CD4-positive, alpha-beta T cell treated with Interferon gamma for 1 hour (primary cell): ENCODE results near the gene UBE2M.
"Not testable (repeated sequence)": the region's sequence is repeated elsewhere in the genome, so short reads cannot be mapped to it uniquely, and the experiment has no call there.

ENCODE experiments used
- DNase-seq: peaks from one replicate; pipeline ENCODE4 v3.0.0-alpha.2; 2020

The UBE2M gene

DNA sequence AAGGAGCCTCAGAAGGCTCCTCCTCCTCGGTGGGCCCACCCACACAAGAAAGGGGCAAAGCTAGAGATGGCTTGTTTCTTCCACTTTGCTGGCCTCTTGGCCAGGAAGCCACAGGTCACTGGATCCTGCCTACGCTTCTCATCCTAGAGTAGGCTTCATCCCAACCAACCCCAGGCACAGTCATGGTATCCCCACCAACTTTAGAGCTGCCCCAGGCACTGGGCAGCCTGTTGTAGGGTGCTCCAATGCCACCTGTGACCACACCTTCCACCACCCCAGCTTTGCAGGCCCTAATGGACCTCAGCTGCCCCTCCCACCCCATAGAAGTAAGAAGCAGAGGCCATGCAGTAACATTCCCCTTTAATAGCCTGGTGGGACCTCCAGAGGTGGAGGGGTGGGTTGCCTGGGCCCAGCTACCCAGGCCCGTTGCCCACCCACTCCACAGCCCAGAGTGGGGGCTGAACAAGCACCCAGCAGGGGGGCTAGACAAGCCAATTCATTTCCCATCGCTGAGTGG lies 3.0 kb downstream of the UBE2M start:
- DNase-seq: no peak

DNA sequence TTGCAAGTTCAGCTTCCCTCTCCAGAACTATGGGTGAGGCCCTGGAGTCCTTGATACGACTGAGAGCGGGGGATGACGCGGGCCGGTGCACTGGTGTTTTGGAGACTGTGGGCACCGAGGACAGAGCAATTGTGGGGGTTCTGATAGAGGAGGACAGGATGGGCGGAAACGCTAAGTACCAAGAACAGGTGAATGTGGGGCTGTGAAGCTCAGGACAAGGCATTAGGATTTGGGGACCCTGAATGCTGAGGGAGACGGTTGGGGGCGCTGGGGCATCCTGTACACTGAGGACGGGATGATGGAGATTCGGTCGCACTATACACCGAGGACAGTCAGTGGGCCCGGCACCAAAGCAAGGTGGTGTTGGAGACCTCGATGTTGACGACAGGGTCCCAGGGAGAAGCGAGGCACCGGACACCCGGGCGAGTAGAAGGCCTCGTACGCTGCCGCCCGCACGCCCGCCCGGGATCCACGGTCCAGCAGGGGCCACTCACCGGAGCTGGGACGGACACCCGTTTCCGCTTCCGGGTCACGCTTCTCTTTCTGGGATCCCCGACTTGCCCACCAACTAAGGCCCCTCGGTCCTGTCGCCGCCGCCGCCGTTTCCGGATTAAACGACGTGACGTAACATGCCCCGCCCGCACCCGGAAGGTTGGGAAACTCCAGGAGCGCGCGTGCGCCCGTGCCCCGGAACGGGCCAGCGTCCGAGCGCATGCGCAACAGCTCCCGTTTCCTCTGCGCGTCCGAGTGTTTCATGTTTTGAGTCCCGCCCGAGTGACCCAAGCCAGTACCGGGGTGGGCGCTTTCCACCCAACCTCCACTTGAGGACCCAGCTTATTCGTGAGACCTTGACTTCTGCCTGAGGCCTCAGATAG lies 3.7 kb downstream of the UBE2M start, which contains the start of gene CHMP2A:
Gene CHMP2A, minus strand, starts transcription at position 612 of the 875 bp plus-strand sequence. CDS start 893 bp downstream, outside the sequence.
- peak; percentile 97 for DNase-seq

DNA sequence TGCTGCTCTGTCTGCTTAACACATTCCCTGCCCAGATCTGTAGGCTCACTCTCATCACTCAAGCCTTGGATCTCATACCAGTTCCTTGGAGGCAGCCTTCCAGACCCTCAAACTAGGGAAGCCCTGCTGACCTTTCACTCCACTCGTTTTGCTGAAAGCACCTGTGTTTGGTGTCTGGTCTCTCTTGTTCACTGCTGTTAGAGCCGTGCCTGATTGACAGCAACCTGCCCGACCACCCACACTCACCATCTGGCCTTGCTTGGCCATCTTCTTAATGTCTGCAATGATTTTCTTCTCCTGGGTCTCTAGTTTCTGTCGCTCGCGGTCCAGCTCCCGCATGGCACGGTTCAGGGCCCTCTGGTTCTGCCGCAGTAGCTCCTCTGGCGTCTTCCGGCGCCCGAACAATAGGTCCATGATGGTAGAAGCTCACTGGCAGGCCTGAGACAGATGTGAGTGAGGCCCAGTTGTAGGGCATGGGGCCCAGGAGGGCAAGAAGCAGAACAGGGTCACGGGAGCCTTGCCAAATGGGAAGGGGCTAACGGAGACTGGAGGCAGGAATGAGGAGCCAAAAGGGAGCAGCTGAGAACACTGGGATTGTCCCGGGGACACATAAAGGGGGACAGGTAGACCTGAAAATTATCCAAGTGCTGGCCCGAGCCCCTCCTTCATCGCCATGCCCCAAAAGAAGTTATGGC lies 4.5 kb downstream of the UBE2M start:
- DNase-seq: no peak

DNA sequence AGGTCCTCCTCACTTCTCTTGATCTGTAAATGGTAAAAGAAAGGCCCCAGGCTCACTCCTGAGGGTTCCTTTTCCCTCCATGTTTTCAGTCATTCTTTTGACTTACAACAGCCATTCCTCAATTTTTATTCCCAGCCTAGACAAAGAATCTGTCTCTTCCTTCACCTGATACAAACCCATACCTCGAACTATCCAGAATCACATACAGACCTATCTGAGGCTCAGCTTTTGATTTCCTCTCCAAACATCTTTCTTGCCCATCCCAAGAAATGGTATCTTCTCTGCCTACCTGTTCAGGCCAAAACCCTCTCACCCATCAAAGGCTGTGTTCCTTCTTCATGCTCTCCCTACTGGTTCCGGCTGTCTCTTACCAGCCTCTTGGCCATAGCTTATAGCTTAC lies 5.8 kb downstream of the UBE2M start:
- DNase-seq: no peak

DNA sequence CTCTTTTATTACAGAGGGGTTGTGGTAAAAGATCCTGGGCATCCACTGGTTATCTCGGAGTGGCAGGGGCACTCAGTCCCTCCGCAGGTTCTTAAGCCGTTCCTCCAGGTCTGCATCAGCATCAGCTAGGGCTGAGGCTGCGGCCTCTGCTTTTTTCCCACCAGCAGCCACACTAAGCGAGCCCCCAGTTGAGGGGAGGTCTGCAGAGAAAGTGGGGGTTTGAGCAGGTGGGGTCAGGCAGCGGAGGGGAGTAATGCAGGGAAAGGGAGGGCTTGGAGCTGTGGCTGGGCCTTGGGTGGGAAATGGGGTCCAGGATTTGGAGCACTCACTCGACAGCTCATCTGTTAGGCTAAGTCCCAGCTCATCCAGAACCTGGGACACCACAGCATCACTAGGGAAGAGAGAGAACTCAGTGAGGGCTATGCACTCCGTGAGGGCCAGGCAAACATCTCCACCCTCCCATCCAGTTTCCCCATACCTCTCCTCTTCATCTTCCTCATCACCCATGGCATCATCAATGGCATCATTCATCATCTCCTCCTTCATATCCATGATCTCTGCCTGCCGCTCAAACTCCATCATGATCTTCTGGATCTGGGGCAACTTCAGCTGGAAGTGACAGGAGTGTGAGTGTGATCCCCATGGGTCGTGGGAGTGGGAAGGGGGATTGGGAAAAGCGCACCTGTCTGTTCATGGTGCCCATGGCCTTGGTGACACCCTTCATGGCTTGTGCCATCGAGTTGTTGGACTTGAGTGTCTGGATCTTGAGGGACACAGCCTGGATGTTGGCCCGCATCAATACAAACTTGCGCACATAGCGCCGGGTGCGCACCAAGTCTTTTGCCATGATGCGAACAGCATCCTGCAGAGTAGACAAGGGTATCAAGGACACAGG lies 6.6 kb downstream of the UBE2M start:
- no peak for DNase-seq

DNA sequence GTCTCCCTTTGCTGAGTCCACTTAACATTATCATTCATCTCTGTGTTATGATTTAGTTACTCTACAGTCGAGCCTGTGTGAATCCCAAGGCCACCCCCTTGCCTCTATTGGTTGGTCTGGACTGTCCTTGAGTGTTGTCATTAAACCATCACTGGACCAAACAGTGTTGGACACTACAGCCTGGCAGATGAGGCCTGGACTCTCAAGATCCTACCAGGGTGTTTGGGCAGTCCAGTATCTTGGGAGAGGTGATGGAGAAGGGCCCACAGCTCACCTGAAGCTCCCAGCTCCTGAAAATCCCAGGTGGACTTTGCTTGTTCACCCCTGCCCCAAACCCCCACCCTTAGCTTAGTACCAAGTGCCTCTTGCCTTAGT lies 7.3 kb downstream of the UBE2M start:
- no peak for DNase-seq

DNA sequence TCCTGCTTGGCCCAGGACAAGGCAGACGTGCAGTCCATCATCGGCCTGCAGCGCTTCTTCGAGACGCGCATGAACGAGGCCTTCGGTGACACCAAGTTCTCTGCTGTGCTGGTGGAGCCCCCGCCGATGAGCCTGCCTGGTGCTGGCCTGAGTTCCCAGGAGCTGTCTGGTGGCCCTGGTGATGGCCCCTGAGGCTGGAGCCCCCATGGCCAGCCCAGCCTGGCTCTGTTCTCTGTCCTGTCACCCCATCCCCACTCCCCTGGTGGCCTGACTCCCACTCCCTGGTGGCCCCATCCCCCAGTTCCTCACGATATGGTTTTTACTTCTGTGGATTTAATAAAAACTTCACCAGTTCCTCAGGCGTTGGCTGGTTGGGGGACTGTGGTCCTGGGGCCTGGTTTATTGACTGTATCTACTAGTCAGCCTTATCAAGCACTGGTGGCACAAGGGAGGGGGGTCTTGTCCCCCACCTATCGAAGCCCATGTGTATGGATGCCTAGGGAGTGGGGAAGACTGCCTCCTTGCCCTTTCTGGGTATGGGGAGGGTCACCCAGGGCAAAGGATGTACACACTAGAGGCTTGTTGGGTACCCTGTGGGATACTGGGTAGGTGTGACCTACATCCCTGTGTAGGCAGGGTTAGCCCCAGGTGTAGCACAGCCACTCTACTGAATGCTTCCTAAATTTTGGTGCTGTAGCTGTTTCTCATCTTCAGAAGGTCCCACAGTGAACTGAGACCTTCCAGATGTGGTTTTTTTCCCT lies 7.9 kb downstream of the UBE2M start:
- DNase-seq: no peak

DNA sequence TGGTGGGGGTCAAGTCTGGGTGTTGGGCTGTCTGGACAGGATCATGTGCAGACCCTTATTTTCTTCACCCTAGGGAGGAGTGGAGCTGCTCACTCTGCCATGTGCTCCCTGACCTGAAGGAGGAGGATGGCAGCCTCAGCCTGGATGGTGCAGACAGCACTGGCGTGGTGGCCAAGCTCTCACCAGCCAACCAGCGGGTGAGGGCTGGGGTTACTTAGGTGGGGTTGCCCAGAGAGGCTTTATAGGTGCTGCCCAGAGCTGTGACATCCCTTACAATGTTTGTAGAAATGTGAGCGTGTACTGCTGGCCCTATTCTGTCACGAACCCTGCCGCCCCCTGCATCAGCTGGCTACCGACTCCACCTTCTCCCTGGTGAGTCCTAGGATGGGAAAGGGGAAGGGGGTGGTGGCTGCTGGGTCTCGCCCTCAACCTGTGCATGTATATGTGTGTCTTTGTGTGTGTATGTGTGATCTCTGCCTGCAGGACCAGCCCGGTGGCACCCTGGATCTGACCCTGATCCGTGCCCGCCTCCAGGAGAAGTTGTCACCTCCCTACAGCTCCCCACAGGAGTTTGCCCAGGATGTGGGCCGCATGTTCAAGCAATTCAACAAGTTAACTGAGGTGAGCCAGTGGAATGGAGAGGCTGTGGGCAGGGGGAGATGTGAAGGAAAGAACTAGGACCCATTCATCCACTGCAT lies 8.6 kb downstream of the UBE2M start:
- no peak for DNase-seq

DNA sequence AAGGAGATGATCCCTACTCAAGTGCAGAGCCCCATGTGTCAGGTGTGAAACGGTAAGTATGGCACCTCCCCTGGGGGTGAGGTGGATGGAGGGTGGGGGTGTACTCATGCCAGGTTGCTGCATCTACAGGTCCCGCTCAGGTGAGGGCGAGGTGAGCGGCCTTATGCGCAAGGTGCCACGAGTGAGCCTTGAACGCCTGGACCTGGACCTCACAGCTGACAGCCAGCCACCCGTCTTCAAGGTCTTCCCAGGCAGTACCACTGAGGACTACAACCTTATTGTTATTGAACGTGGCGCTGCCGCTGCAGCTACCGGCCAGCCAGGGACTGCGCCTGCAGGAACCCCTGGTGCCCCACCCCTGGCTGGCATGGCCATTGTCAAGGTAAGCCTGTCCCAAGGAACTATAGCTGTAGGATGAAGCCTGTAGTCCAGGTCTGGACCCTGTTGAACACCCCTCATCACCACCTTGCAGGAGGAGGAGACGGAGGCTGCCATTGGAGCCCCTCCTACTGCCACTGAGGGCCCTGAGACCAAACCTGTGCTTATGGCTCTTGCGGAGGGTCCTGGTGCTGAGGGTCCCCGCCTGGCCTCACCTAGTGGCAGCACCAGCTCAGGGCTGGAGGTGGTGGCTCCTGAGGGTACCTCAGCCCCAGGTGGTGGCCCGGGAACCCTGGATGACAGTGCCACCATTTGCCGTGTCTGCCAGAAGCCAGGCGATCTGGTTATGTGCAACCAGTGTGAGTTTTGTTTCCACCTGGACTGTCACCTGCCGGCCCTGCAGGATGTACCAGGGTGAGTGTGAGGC lies 9.3 kb downstream of the UBE2M start:
- DNase-seq: no peak

DNA sequence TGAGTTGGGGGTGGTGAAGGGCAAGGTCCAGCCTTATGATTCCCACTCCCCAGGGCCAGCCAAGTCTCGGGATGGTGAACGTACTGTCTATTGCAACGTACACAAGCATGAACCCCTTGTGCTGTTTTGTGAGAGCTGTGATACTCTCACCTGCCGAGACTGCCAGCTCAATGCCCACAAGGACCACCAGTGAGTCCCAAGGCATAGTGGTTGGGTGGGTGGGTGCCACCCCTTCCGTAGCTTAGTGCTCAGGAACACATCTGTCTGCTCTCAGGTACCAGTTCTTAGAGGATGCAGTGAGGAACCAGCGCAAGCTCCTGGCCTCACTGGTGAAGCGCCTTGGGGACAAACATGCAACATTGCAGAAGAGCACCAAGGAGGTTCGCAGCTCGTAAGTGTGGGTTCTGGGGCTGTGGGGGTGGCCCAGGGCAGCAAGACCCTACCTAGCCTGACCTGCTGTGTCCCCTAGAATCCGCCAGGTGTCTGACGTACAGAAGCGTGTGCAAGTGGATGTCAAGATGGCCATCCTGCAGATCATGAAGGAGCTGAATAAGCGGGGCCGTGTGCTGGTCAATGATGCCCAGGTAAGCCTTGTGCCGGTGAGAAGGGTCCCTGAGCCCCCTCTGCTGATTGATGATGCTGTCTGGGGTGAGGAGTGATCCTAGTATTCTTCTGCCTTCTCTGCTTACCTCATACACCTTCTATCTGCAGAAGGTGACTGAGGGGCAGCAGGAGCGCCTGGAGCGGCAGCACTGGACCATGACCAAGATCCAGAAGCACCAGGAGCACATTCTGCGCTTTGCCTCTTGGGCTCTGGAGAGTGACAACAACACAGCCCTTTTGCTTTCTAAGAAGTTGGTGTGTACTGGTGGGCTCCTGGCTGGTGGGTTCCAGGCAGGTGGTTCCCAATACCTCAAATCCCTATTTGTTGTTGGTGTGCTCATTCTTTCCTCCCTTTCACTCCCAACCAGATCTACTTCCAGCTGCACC lies 10.8 kb downstream of the UBE2M start:
- no peak for DNase-seq

DNA sequence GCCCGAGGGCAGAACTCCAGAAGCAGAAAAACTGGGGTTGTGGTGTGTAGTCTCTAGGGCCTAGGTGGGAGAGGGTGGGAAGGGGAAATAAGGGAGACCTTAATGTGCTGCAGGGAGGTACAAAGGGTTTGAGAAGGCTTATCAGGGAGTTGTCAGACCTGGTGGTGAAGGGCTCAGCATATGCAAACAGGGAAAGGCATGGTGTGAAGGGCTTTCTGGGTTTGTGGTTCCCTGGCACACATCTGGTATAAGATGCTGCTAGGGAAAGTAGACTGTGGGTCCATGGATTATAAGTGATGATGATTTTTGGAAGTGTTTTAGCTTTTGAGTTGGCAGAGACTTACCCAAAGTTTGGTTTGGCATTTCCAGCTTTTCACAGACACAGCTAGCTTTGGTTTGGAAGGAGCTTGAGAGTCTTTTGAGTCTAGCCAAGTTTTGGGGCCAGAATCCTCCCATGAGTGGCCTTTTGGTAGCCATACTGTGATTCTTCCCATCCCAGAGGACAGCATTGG lies 12.3 kb downstream of the UBE2M start:
- DNase-seq: no peak

DNA sequence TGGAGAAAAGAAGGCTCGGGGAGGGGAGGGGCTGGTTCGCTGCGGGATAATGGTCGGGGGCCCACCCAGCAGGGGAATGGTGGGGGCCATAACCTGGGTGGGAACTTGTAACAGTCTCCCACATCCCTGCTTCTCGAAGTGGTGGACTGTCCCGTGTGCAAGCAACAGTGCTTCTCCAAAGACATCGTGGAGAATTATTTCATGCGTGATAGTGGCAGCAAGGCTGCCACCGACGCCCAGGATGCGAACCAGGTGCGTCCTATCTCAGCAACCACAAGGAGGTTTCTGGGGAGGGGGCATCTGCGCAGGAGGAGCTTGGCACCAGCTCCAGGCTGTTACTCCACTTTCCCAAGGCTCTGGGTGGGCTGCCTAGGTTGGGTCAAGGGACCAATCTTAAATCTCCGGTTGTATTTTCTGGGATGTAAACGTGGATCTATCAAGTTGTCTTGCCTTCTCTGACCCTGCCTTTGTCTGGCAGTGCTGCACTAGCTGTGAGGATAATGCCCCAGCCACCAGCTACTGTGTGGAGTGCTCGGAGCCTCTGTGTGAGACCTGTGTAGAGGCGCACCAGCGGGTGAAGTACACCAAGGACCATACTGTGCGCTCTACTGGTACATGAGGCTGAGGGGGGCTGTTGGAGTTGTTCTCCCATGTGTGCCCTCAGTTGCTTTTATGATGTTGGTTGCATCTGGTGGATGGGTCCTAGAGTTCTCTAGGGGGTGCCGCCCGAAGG lies 13.0 kb downstream of the UBE2M start:
- no peak for DNase-seq

DNA sequence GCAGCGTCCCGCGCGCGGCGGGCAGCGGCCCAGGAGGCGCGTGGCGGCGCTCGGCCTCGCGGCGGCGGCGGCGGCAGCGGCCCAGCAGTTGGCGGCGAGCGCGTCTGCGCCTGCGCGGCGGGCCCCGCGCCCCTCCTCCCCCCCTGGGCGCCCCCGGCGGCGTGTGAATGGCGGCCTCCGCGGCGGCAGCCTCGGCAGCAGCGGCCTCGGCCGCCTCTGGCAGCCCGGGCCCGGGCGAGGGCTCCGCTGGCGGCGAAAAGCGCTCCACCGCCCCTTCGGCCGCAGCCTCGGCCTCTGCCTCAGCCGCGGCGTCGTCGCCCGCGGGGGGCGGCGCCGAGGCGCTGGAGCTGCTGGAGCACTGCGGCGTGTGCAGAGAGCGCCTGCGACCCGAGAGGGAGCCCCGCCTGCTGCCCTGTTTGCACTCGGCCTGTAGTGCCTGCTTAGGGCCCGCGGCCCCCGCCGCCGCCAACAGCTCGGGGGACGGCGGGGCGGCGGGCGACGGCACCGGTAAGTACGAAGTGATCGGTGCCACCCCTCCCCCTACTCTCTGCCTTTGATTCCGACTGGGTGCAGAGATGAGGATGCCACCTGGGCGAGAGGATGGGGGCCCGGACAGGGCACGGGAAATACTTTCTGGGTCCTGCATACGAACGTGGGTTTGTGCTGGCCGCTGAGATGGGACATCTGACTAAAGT lies 13.7 kb downstream of the UBE2M start:
- peak; percentile 24 for DNase-seq

DNA sequence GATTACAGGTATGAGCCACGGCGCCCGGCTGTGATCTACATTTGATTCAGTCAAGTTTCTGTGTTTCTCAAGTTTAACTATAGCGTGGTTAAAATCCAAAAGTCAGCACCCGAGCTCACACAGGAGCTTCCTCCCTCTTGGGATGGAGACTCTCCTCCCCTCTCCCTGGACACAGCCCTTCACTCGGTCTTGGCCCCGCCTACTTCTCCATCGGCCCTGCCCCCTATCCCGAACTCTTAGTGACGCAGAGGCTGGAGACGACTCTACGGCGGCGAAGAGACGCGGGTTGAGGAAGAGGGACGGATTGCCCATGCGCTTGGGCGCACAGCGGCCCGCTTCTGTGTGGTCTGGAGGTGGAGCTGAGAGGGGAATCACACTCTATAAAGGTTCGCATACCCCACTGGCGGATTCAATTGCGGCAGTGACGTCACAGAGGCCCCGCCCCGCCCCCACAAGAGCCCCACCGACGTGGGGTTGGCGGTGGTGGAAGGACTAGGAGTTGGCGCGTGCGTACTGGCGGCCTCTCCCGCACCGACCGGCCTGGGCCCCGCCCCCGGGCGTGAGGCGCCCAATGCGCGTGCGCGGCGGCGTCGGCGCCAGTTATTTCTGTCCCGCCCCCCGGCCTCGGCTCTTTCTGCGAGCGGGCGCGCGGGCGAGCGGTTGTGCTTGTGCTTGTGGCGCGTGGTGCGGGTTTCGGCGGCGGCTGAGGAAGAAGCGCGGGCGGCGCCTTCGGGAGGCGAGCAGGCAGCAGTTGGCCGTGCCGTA lies 14.4 kb downstream of the UBE2M start, which contains the start of gene TRIM28:
Gene TRIM28, plus strand, starts transcription at position 239 of the 765 bp plus-strand sequence. CDS start 694 bp downstream, outside the sequence.
- peak; percentile 100 for DNase-seq

DNA sequence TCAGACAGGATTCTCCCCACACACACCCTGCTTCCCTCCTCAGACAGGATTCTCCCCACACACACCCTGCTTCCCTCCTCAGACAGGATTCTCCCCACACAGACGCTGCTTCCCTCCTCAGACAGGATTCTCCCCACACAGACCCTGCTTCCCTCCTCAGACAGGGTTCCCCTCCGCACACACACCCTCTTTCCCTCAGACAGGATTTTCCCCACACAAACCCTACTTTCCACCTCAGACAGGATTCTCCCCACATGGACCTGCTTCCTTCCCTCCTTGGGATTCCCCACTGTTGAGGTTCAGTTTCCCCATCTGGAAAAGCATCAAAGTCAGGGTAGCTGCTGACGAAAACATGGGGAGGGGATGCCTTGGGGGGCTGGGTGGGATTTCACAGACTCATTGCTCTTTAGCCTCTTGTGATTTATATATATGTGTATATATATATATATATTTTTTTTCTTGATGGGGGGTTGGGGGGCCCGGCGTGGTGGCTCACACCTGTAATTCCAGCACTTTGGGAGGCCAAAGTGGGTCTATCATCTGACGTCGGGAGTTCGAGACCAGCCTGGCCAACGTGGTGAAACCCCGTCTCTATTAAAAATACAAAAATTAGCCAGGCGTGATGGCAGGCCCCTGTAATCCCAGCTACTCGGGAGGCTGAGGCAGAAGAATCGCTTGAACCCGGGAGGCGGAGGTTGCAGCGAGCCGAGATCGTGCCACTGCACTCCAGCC lies 15.6 kb downstream of the UBE2M start:
- DNase-seq: not testable (repeated sequence)

DNA sequence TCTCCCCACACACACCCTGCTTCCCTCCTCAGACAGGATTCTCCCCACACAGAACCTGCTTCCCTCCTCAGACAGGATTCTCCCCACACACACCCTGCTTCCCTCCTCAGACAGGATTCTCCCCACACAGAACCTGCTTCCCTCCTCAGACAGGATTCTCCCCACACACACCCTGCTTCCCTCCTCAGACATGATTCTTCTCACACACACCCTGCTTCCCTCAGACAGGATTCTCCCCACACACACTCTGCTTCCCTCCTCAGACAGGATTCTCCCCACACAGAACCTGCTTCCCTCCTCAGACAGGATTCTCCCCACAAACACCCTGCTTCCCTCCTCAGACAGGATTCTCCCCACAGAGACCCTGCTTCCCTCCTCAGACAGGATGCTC lies 19.2 kb downstream of the UBE2M start:
- not testable (repeated sequence) for DNase-seq
